Measurements from ENCODE around the gene MMP27. TPM values are rescaled to one million over a fixed set of nuclear protein-coding genes. Genes with fewer than 3 reads are reported as not detected.

Gene MMP27
- total RNA-seq, 1 donor from 2014 or later: not detected

DNA sequence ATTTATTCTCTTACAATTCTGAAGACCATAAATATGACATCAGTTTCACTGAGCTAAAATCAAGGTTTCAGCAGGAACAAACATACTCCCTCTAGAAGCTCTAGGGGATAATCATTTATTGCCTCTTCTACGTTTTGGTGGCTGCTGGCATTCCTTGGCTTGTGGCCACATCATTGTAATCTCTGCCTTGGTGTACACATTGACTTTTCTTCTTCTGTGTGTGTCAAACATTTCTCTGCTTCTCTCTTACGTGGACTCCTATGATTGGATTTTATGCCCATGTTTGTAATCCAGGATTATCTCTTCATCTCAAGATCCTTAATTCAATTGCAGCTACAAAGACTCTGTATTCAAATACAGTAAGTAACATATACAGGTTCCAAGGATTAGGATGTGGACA lies 50.0 kb downstream of the MMP27 start:
- TF ChIP-seq CTCF (conservative IDR thresholded peaks at IDR 0.05; ENCODE audit: low read depth, low read length): no peak
- H3K4me3 ChIP-seq (ENCODE audit: low read depth, low read length): no peak overlapping the region
- DNase-seq (ENCODE audit: low read depth): no peak

- DNase-seq (ENCODE audit: low read depth): no peak
- no peak overlapping the region for H3K4me3 ChIP-seq (ENCODE audit: low read depth, low read length)
- no peak for TF ChIP-seq CTCF (conservative IDR thresholded peaks at IDR 0.05; ENCODE audit: low read depth, low read length)
Measured at GRCh38 chr11:102654761-102655160, 50.8 kb downstream of the MMP27 start.

DNA sequence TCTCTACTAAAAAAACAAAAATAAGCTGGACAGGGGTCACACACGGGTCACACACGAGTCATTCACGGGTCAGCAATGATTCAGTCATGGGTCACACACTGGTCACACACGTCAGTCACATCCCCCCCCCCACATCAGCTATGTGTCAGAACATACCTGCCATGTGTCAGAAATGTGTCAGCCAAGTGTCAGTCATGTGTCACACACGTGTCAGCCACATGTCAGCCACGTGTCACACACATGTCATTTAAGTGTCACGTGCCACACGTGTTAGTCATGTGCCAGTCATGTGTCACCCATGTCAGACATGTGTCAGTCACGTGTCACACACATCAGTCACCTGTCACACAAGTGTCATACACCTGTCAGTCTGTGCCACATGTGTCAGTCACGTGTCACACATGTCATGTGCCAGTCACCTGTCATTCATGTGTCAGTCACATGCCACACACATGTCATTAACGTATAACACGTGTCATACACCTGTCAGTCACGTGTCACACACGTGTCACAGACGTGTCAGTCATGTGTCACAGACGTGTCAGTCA lies 51.8 kb downstream of the MMP27 start:
- no peak for DNase-seq (ENCODE audit: low read depth)
- H3K4me3 ChIP-seq (ENCODE audit: low read depth, low read length): no peak overlapping the region
- no peak for TF ChIP-seq CTCF (conservative IDR thresholded peaks at IDR 0.05; ENCODE audit: low read depth, low read length)

GRCh38 chr11:102647430-102647829 lies 58.1 kb downstream of the MMP27 start:
- TF ChIP-seq CTCF (conservative IDR thresholded peaks at IDR 0.05; ENCODE audit: low read depth, low read length): no peak
- H3K4me3 ChIP-seq (ENCODE audit: low read depth, low read length): no peak overlapping the region
- DNase-seq (ENCODE audit: low read depth): no peak

GRCh38 chr11:102643941-102644340 lies 61.6 kb downstream of the MMP27 start:
- H3K4me3 ChIP-seq (ENCODE audit: low read depth, low read length): no peak overlapping the region
- no peak for TF ChIP-seq CTCF (conservative IDR thresholded peaks at IDR 0.05; ENCODE audit: low read depth, low read length)
- no peak for DNase-seq (ENCODE audit: low read depth)

Other genes with a start within 250 kb of the MMP27 start
- gene MMP7, start 175.0 kb downstream of the MMP27 start, total RNA-seq: 238 and 321 TPM in 2 replicates
- gene MMP20, start 80.4 kb downstream of the MMP27 start, total RNA-seq: not detected in 2 replicates
- gene MMP8, start 19.2 kb upstream of the MMP27 start, total RNA-seq: not detected in 2 replicates
- 0.29 and 0.80 TPM in 2 replicates for gene MMP10, start 74.9 kb upstream of the MMP27 start, total RNA-seq
- 2.7 and 3.8 TPM in 2 replicates for gene MMP1, start 92.4 kb upstream of the MMP27 start, total RNA-seq
- gene MMP3, start 137.8 kb upstream of the MMP27 start, total RNA-seq: not detected in 2 replicates
- not detected in 2 replicates for gene MMP12, start 169.2 kb upstream of the MMP27 start, total RNA-seq
- gene MMP13, start 250.0 kb upstream of the MMP27 start, total RNA-seq: 0.12 and 0.29 TPM in 2 replicates

Measured in epithelial cell of proximal tubule (primary cell).